Small intestine (tissue), 7 donors: Measurements from ENCODE around the gene KIF21B. TPM values are rescaled to one million over a fixed set of nuclear protein-coding genes. Genes with fewer than 3 reads are reported as not detected.

Experiments used
- DNase-seq, 2 donors: peaks; one replicate each; pipeline versions ENCODE4 v3.0.0 to v3.0.0-alpha.2; 2013
- FAIRE-seq: peaks from 2 replicates; lab custom pipeline; 2012; peaks lifted over from hg19 to GRCh38; lab: Jason Lieb, UNC
- H3K27ac ChIP-seq, 3 donors: one replicate each; pipeline ENCODE4 v1.5.1; 2013; ENCODE audit warnings: low read length in 2 of 3, mild to moderate bottlenecking in 2 of 3, control low read depth in 1 of 3, inconsistent platforms in 1 of 3, low read depth in 1 of 3, moderate library complexity in 1 of 3
- H3K27me3 ChIP-seq, 3 donors: one replicate each; pipeline ENCODE4 v1.6.1; 2013; ENCODE audit warnings: low read length in 3 of 3, inconsistent platforms in 1 of 3; ENCODE audit not compliant: control insufficient read depth in 3 of 3, insufficient read depth in 3 of 3
- H3K36me3 ChIP-seq, 3 donors: one replicate each; pipeline ENCODE4 v1.6.1; 2013; ENCODE audit warnings: low read length in 3 of 3, inconsistent platforms in 1 of 3, low read depth in 1 of 3, mild to moderate bottlenecking in 1 of 3, moderate library complexity in 1 of 3; ENCODE audit not compliant: control insufficient read depth in 3 of 3, insufficient read depth in 2 of 3
- H3K4me1 ChIP-seq, 3 donors: one replicate each; pipeline ENCODE4 v1.6.1; 2013; ENCODE audit warnings: low read length in 2 of 3, inconsistent platforms in 1 of 3, low read depth in 1 of 3, mild to moderate bottlenecking in 1 of 3, moderate library complexity in 1 of 3; ENCODE audit not compliant: control insufficient read depth in 3 of 3, insufficient read depth in 2 of 3
- H3K4me3 ChIP-seq, 3 donors: one replicate each; pipeline ENCODE4 v1.5.1; 2013; ENCODE audit warnings: low read length in 3 of 3, control low read depth in 1 of 3, inconsistent platforms in 1 of 3, low read depth in 1 of 3, mild to moderate bottlenecking in 1 of 3, moderate library complexity in 1 of 3
- H3K9me3 ChIP-seq, 2 donors: one replicate each; pipeline ENCODE4 v1.6.1; 2013; ENCODE audit warnings: low read depth in 1 of 2, low read length in 1 of 2; ENCODE audit not compliant: control insufficient read depth in 2 of 2, insufficient read depth in 1 of 2
- WGBS, 3 donors: extraction: QIAGEN DNeasy Blood & Tissue Kit; methylation state at CpG; one replicate each; pipeline ENCODE4 v1.1.7; 2013; 5-methylcytosine and 5-hydroxymethylcytosine counted together
- polyA plus RNA-seq, 4 donors: library from polyadenylated mRNA; stranded (reverse) in 3 of 4; unstranded in 1 of 4; fragments of 200-250 nt in 3 of 4; fragments of 120-200 nt in 1 of 4; gene quantifications; one replicate each; pipeline versions ENCODE4 v1.2.1 to v1.2.3, GENCODE V29; 2013
- donor health status: healthy with polysubstance abuse.
- donor health status: control.
- donor health status: control.
- donor health status: Bipolar disorder and iron deficiency.
- donor health status: healthy.

Gene KIF21B
- polyA plus RNA-seq, 4 donors, result 0.89 to 12.9 (median 1.8) TPM

GRCh38 chr1:201007481-201007880 is 16.0 kb downstream of the KIF21B start:
- FAIRE-seq, result no peak
- WGBS, 3 donors, result 89 to 100% (median 97%) methylated on average over 5 of the region's 5 CpGs
- Histone ChIP-seq H3K9me3 (no peaks in the 10 kb centered on the region), H3K36me3 (peaks cover 0 to 7% (median 3%) of the 10 kb centered on the region in 3 donors), H3K27me3 (no peaks in the 10 kb centered on the region), H3K4me1 (no peaks in the 10 kb centered on the region), H3K4me3 (no peak overlapping the region), H3K27ac (no peak overlapping the region)
- DNase-seq, result no peak

GRCh38 chr1:201006450-201006849 is 17.1 kb downstream of the KIF21B start:
- H3K36me3 ChIP-seq, result peaks cover 0 to 7% (median 3%) of the 10 kb centered on the region in 3 donors
- no peak for FAIRE-seq
- no peaks in the 10 kb centered on the region for H3K27me3 ChIP-seq
- no peak for DNase-seq
- H3K4me1 ChIP-seq, result no peaks in the 10 kb centered on the region
- H3K4me3 ChIP-seq, result no peak overlapping the region
- no peak overlapping the region for H3K27ac ChIP-seq
- no peaks in the 10 kb centered on the region for H3K9me3 ChIP-seq
- WGBS, 3 donors, result 28 to 41% (median 38%) methylated on average over 2 of the region's 2 CpGs

GRCh38 chr1:201004732-201005131 is 18.8 kb downstream of the KIF21B start:
- no peaks in the 10 kb centered on the region for H3K4me1 ChIP-seq
- no peak overlapping the region for H3K27ac ChIP-seq
- FAIRE-seq, result no peak
- H3K36me3 ChIP-seq, result peaks cover 0 to 8% (median 7%) of the 10 kb centered on the region in 3 donors
- H3K4me3 ChIP-seq, result no peak overlapping the region
- H3K9me3 ChIP-seq, result no peaks in the 10 kb centered on the region
- H3K27me3 ChIP-seq, result no peaks in the 10 kb centered on the region
- no peak for DNase-seq
- WGBS, 3 donors, result 61 to 74% (median 67%) methylated on average over 14 of the region's 14 CpGs

- Histone ChIP-seq H3K27ac (no peak overlapping the region), H3K4me3 (no peak overlapping the region), H3K27me3 (no peaks in the 10 kb centered on the region), H3K4me1 (no peaks in the 10 kb centered on the region), H3K36me3 (peaks cover 0 to 8% (median 7%) of the 10 kb centered on the region in 3 donors), H3K9me3 (no peaks in the 10 kb centered on the region)
- DNase-seq (no peak), FAIRE-seq (no peak)
- WGBS, 3 donors, result 96 to 98% (median 97%) methylated on average over 6 of the region's 6 CpGs
Measured at GRCh38 chr1:201004154-201004553, 19.4 kb downstream of the KIF21B start.

- FAIRE-seq, result no peak
- Histone ChIP-seq H3K4me1 (no peaks in the 10 kb centered on the region), H3K27ac (no peak overlapping the region), H3K9me3 (no peaks in the 10 kb centered on the region), H3K4me3 (no peak overlapping the region), H3K27me3 (no peaks in the 10 kb centered on the region), H3K36me3 (peaks cover 0 to 10% (median 7%) of the 10 kb centered on the region in 3 donors)
- 70 to 94% (median 82%) methylated on average over 1 of the region's 1 CpG for whole genome bisulfite sequencing, 3 donors
- peak; percentile 21 to 92 for DNase-seq
Measured at GRCh38 chr1:201002510-201002909, 21.0 kb downstream of the KIF21B start.

GRCh38 chr1:201001962-201002361 is 21.6 kb downstream of the KIF21B start:
- WGBS, 3 donors, result 52 to 86% (median 55%) methylated on average over 11 of the region's 11 CpGs
- no peak overlapping the region for H3K27ac ChIP-seq
- no peak for FAIRE-seq

GRCh38 chr1:201000391-201000790 is 23.1 kb downstream of the KIF21B start:
- Histone ChIP-seq H3K4me1 (no peaks in the 10 kb centered on the region), H3K27ac (no peak overlapping the region), H3K27me3 (no peaks in the 10 kb centered on the region), H3K36me3 (peaks cover 0 to 10% (median 7%) of the 10 kb centered on the region in 3 donors), H3K4me3 (no peak overlapping the region), H3K9me3 (no peaks in the 10 kb centered on the region)
- WGBS, 3 donors, result 95 to 97% (median 96%) methylated on average over 24 to 25 of the region's 25 CpGs
- FAIRE-seq (no peak), DNase-seq (no peak)

More at GRCh38 chr1:201001962-201002361, 21.6 kb downstream of the KIF21B start:
- Histone ChIP-seq H3K36me3 (peaks cover 0 to 10% (median 7%) of the 10 kb centered on the region in 3 donors), H3K9me3 (no peaks in the 10 kb centered on the region), H3K4me1 (no peaks in the 10 kb centered on the region), H3K4me3 (no peak overlapping the region), H3K27me3 (no peaks in the 10 kb centered on the region)
- DNase-seq, result no peak

- no peak for FAIRE-seq
- Histone ChIP-seq H3K9me3 (no peaks in the 10 kb centered on the region), H3K4me1 (no peaks in the 10 kb centered on the region), H3K36me3 (peaks cover 0 to 10% (median 7%) of the 10 kb centered on the region in 3 donors), H3K27me3 (no peaks in the 10 kb centered on the region), H3K4me3 (no peak overlapping the region), H3K27ac (no peak overlapping the region)
- DNase-seq, result no peak
- WGBS, 3 donors, result 92 to 95% (median 92%) methylated on average over 14 of the region's 14 CpGs
Measured at GRCh38 chr1:200999667-201000066, 23.8 kb downstream of the KIF21B start.

- H3K36me3 ChIP-seq, result peaks cover 0 to 7% (median 0%) of the 10 kb centered on the region in 3 donors
- H3K9me3 ChIP-seq, result no peaks in the 10 kb centered on the region
- DNase-seq (no peak), FAIRE-seq (no peak)
- H3K27me3 ChIP-seq, result no peaks in the 10 kb centered on the region
- H3K4me1 ChIP-seq, result no peaks in the 10 kb centered on the region
- 90 to 96% (median 92%) methylated on average over 16 of the region's 16 CpGs for WGBS, 3 donors
- H3K4me3 ChIP-seq, result no peak overlapping the region
- H3K27ac ChIP-seq, result no peak overlapping the region
Measured at GRCh38 chr1:200998323-200998722, 25.2 kb downstream of the KIF21B start.
